Measurements from ENCODE around the gene CD99. TPM values are rescaled to one million over a fixed set of nuclear protein-coding genes. Genes with fewer than 3 reads are reported as not detected.

The CD99 gene
- polyA plus RNA-seq, 1 donor (not counting 4 experiments of a cell fraction or from before 2014, with no cell fraction given) = 74.4 TPM

DNA sequence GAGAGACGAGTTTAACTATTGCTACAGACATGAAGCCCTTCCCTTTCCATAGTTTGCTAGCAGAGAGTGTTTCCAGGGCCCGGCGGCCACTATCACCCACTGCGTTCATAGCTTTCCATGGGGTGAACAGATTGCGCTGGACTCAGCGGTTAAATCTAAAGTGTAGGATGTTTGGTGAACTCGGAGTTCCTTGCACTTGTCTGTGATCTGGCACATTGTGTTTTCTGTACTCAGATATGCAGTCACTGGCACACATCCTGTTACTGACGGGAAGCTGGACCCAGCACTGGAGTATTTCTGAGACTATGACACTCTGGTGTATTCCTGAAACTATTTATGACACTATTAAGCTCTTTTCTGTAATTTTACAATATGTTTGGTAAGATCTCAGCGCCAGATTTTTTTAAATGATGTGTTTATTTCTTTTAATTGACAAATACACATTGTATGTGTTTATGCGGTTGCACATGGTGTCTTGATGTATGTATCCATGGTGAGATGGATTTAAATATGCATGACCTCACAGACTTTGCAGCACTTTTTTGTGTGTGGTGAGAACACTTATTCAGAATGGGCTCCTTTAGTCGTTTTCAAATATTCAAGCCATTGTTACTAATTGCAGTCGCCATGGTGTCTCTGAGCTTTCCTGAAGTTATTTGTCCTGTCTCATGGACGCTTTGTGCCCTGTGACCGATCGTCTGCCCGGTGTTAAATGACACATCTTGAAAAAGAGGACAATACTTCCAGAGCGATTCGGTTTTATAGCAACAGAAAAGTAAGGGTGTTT, 14.1 kb downstream of the CD99 start:
- H3K4me3 ChIP-seq (ENCODE audit: control insufficient read depth in 2 of 3, extremely low read depth in 1 of 3, insufficient read depth in 2 of 3, low read depth in 1 of 3, low read length in 3 of 3) = no peak overlapping the region
- H3K9me1 ChIP-seq (ENCODE audit: control insufficient read depth, extremely low read depth, insufficient read depth, low read length) = peaks cover 3% of the 10 kb centered on the region
- FAIRE-seq (no peak), DNase-seq (ENCODE audit: low read depth, low spot score) (no peak)
- no peaks in the 10 kb centered on the region for H3K9me3 ChIP-seq (ENCODE audit: control insufficient read depth, low read depth, low read length)
- TF ChIP-seq, protein P1, sequence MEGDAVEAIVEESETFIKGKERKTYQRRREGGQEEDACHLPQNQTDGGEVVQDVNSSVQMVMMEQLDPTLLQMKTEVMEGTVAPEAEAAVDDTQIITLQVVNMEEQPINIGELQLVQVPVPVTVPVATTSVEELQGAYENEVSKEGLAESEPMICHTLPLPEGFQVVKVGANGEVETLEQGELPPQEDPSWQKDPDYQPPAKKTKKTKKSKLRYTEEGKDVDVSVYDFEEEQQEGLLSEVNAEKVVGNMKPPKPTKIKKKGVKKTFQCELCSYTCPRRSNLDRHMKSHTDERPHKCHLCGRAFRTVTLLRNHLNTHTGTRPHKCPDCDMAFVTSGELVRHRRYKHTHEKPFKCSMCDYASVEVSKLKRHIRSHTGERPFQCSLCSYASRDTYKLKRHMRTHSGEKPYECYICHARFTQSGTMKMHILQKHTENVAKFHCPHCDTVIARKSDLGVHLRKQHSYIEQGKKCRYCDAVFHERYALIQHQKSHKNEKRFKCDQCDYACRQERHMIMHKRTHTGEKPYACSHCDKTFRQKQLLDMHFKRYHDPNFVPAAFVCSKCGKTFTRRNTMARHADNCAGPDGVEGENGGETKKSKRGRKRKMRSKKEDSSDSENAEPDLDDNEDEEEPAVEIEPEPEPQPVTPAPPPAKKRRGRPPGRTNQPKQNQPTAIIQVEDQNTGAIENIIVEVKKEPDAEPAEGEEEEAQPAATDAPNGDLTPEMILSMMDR (optimal IDR thresholded peaks at IDR 0.05 in 1 of 3, IDR thresholded peaks at IDR 0.05 in 1 of 3, conservative IDR thresholded peaks at IDR 0.05 in 1 of 3; ENCODE audit: extremely low read depth in 1 of 3, insufficient read depth in 2 of 3, low read length in 3 of 3) = no peak
- no peak for TF ChIP-seq EZH2 (IDR thresholded peaks at IDR 0.05; ENCODE audit: low read length)
- H3K27ac ChIP-seq (ENCODE audit: control insufficient read depth, insufficient read depth, low read length) = no peak overlapping the region
- H4K20me1 ChIP-seq (ENCODE audit: control insufficient read depth, extremely low read depth, insufficient read depth, low read length) = no peaks in the 10 kb centered on the region
- peaks cover 86% of the 10 kb centered on the region for H3K79me2 ChIP-seq (ENCODE audit: control insufficient read depth, insufficient read depth, low read length)
- H3K36me3 ChIP-seq (ENCODE audit: control insufficient read depth in 2 of 2, extremely low read depth in 1 of 2, insufficient read depth in 2 of 2, low read length in 2 of 2) = peaks cover 0 to 6% of the 10 kb centered on the region in 2 experiments
- no peak overlapping the region for H3K9ac ChIP-seq (ENCODE audit: control insufficient read depth, extremely low read depth, insufficient read depth, low read length)
- dilution Hi-C loops (cut with MboI; ENCODE audit: extremely low pct_ligation_motif_present, low sequenced_read_pairs) = no loop called here
- no peak overlapping the region for H2AFZ ChIP-seq (ENCODE audit: control insufficient read depth, low read length)
- H3K4me1 ChIP-seq (ENCODE audit: control insufficient read depth, extremely low read depth, insufficient read depth, low read length) = peaks cover 68% of the 10 kb centered on the region
- no peaks in the 10 kb centered on the region for H3K27me3 ChIP-seq (ENCODE audit: control insufficient read depth, extremely low read depth, insufficient read depth, low read length)
- no peak overlapping the region for H3K4me2 ChIP-seq (ENCODE audit: control insufficient read depth, extremely low read depth, insufficient read depth, low read depth, low read length)

DNA sequence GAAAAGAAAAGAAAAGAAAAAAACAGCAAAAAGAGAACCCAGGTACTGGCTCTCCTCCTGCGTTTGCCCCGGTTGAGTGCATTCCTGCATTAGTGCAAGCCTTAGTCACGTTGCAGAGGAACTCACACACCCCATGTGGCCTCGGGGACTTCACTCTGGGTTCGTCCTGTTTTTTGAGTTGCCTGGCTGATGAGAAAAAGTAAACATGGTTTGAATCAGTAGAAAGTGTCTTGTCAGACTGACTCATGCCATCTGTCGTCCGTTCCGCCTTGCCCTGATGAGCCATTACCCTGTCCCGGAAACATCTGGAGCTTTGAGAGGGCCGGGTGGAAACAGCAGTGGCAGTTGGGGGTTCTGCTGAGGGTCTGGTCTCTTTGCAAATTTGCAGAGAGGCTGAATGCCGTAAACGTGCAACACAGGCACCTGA, 16.3 kb downstream of the CD99 start:
- no peak overlapping the region for H2AFZ ChIP-seq (ENCODE audit: control insufficient read depth, low read length)
- no peaks in the 10 kb centered on the region for H4K20me1 ChIP-seq (ENCODE audit: control insufficient read depth, extremely low read depth, insufficient read depth, low read length)
- TF ChIP-seq, protein P1 (optimal IDR thresholded peaks at IDR 0.05 in 1 of 3, IDR thresholded peaks at IDR 0.05 in 1 of 3, conservative IDR thresholded peaks at IDR 0.05 in 1 of 3; ENCODE audit: extremely low read depth in 1 of 3, insufficient read depth in 2 of 3, low read length in 3 of 3) = no peak
- TF ChIP-seq EZH2 (IDR thresholded peaks at IDR 0.05; ENCODE audit: low read length) = no peak
- no peaks in the 10 kb centered on the region for H3K9me3 ChIP-seq (ENCODE audit: control insufficient read depth, low read depth, low read length)
- H3K4me2 ChIP-seq (ENCODE audit: control insufficient read depth, extremely low read depth, insufficient read depth, low read depth, low read length) = peak overlapping the region; percentile 83
- H3K4me3 ChIP-seq (ENCODE audit: control insufficient read depth in 2 of 3, extremely low read depth in 1 of 3, insufficient read depth in 2 of 3, low read depth in 1 of 3, low read length in 3 of 3) = peak overlapping the region in 2 of 3 experiments; percentile 15 to 29
- H3K4me1 ChIP-seq (ENCODE audit: control insufficient read depth, extremely low read depth, insufficient read depth, low read length) = peaks cover 64% of the 10 kb centered on the region
- H3K27me3 ChIP-seq (ENCODE audit: control insufficient read depth, extremely low read depth, insufficient read depth, low read length) = no peaks in the 10 kb centered on the region
- dilution Hi-C loops (cut with MboI; ENCODE audit: extremely low pct_ligation_motif_present, low sequenced_read_pairs) = no loop called here
- peak overlapping the region; percentile 99 for H3K27ac ChIP-seq (ENCODE audit: control insufficient read depth, insufficient read depth, low read length)
- H3K36me3 ChIP-seq (ENCODE audit: control insufficient read depth in 2 of 2, extremely low read depth in 1 of 2, insufficient read depth in 2 of 2, low read length in 2 of 2) = peaks cover 0 to 10% of the 10 kb centered on the region in 2 experiments
- peak overlapping the region; percentile 83 for H3K9ac ChIP-seq (ENCODE audit: control insufficient read depth, extremely low read depth, insufficient read depth, low read length)
- FAIRE-seq (peak; percentile 95), DNase-seq (ENCODE audit: low read depth, low spot score) (peak; percentile 86)
- peaks cover 74% of the 10 kb centered on the region for H3K79me2 ChIP-seq (ENCODE audit: control insufficient read depth, insufficient read depth, low read length)
- H3K9me1 ChIP-seq (ENCODE audit: control insufficient read depth, extremely low read depth, insufficient read depth, low read length) = peaks cover 3% of the 10 kb centered on the region
